Measurements from ENCODE around the gene LRFN2.

Gene LRFN2

DNA sequence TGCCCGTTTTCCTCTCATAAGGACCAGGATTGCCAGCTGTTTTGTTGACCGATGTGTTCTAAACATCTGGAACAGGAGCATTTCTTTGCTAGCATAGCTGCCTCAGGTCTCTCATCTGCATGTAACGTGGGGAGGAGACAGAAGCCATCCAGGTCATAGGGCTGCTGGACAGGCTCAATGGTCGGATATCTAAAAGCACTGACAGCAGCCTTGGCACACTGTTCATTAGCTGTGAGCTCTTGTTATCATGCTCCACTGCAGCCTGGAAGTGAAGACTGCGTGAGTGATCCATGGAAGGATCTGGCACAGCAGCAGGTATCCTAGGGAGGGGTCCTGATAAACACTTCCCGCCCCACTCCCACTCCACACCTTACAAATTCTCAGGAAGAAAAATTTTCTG lies 175.3 kb downstream of the LRFN2 start:
- CTCF ChIA-PET = no interaction called here
- no peak for TF ChIP-seq FOXA1 (IDR thresholded peaks at IDR 0.05)
- no peak for TF ChIP-seq HDGF (IDR thresholded peaks at IDR 0.05; ENCODE audit: borderline replicate concordance)
- TF ChIP-seq SP1 (IDR thresholded peaks at IDR 0.05) = no peak
- TF ChIP-seq ZNF384 (IDR thresholded peaks at IDR 0.05) = no peak
- TF ChIP-seq, protein P1, sequence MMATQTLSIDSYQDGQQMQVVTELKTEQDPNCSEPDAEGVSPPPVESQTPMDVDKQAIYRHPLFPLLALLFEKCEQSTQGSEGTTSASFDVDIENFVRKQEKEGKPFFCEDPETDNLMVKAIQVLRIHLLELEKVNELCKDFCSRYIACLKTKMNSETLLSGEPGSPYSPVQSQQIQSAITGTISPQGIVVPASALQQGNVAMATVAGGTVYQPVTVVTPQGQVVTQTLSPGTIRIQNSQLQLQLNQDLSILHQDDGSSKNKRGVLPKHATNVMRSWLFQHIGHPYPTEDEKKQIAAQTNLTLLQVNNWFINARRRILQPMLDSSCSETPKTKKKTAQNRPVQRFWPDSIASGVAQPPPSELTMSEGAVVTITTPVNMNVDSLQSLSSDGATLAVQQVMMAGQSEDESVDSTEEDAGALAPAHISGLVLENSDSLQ (IDR thresholded peaks at IDR 0.05) = no peak
- no peak for TF ChIP-seq SUZ12 (IDR thresholded peaks at IDR 0.05)
- no peak for TF ChIP-seq FOXM1 (IDR thresholded peaks at IDR 0.05; ENCODE audit: borderline replicate concordance)
- no peak for TF ChIP-seq ELF4 (IDR thresholded peaks at IDR 0.05)
- TF ChIP-seq FOXK2 (IDR thresholded peaks at IDR 0.05) = no peak
- no peak for TF ChIP-seq LEF1 (IDR thresholded peaks at IDR 0.05; ENCODE audit: borderline replicate concordance)
- TF ChIP-seq CTBP1 (IDR thresholded peaks at IDR 0.05; ENCODE audit: borderline replicate concordance) = no peak
- TF ChIP-seq TARDBP (IDR thresholded peaks at IDR 0.05) = no peak
- TF ChIP-seq ARNT (IDR thresholded peaks at IDR 0.05) = no peak
- TF ChIP-seq BHLHE40 (IDR thresholded peaks at IDR 0.05; ENCODE audit: borderline replicate concordance) = no peak
- no peak for TF ChIP-seq NFRKB (IDR thresholded peaks at IDR 0.05)
- no peak for TF ChIP-seq L3MBTL2 (conservative IDR thresholded peaks at IDR 0.05)
- POLR2A ChIA-PET = no interaction called here
- no peak for DNase-seq (ENCODE audit: extremely low spot score)

DNA sequence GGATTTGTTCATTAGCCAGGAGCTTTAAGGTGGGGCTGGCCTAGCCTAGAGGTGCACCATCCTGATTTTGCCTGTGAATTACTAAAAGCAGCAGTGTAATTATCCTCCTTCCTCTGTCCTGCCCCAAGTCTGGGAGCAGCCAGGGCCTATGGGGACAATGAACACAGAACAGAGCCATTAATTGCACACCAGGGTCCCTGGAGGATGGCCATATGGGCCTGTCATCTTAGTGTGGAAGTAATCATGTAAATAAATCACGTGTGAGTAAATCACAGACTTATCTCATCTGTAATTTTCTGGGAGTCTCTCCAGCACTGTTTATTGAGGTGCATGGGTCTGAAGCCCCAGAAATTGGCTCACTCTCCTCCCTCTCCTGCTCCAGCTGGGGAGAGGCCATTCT lies 176.3 kb downstream of the LRFN2 start:
- no peak for DNase-seq (ENCODE audit: extremely low spot score)
- TF ChIP-seq FOXM1 (IDR thresholded peaks at IDR 0.05; ENCODE audit: borderline replicate concordance) = no peak
- no peak for TF ChIP-seq CTBP1 (IDR thresholded peaks at IDR 0.05; ENCODE audit: borderline replicate concordance)
- TF ChIP-seq TARDBP (IDR thresholded peaks at IDR 0.05) = no peak
- no peak for TF ChIP-seq FOXA1 (IDR thresholded peaks at IDR 0.05)
- no peak for TF ChIP-seq ARNT (IDR thresholded peaks at IDR 0.05)
- no peak for TF ChIP-seq SUZ12 (IDR thresholded peaks at IDR 0.05)
- TF ChIP-seq, protein P1 (IDR thresholded peaks at IDR 0.05) = no peak
- TF ChIP-seq BHLHE40 (IDR thresholded peaks at IDR 0.05; ENCODE audit: borderline replicate concordance) = no peak
- no peak for TF ChIP-seq LEF1 (IDR thresholded peaks at IDR 0.05; ENCODE audit: borderline replicate concordance)
- TF ChIP-seq SP1 (IDR thresholded peaks at IDR 0.05) = no peak
- no peak for TF ChIP-seq FOXK2 (IDR thresholded peaks at IDR 0.05)
- TF ChIP-seq HDGF (IDR thresholded peaks at IDR 0.05; ENCODE audit: borderline replicate concordance) = no peak
- TF ChIP-seq ELF4 (IDR thresholded peaks at IDR 0.05) = no peak
- POLR2A ChIA-PET = no interaction called here
- CTCF ChIA-PET = no interaction called here

DNA sequence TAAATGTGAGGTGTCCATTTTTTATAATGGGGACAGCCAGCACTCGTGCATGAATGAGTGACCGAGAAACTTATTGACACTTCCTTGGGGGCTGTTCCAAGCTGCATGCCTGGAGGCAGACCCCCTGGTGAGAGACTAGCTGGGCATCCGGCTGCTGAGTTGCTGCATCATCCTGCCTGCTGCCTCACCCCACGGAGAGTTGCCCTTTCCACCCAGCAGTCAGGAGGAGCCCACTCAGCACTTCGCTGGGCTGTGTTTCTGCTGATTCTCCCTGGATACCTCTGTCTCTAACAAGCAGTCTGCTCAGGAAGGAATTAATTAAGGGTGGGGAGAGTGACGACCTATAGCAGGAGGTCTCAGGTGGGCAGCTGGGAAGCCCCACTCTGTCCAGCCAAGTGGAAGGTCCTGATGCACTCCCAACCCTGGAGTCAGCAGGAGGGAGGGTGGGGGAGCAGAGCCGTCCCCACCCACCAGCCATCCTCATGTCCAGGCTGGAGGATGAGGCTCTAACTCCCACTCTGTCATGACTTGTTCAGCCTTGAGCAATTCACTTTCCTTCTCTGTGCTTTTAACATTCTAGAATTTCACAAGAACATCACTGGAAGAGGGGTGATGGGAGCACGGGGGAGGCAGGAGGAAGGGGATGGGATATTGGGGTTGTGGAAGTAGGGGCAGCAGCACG lies 177.3 kb downstream of the LRFN2 start:
- ChIA-PET CTCF (no interaction called here), POLR2A (no interaction called here)
- TF ChIP-seq L3MBTL2 (conservative IDR thresholded peaks at IDR 0.05) (no peak), SP1 (IDR thresholded peaks at IDR 0.05) (no peak), LEF1 (IDR thresholded peaks at IDR 0.05; ENCODE audit: borderline replicate concordance) (no peak), TARDBP (IDR thresholded peaks at IDR 0.05) (no peak), ZNF384 (IDR thresholded peaks at IDR 0.05) (no peak), BHLHE40 (IDR thresholded peaks at IDR 0.05; ENCODE audit: borderline replicate concordance) (no peak), FOXK2 (IDR thresholded peaks at IDR 0.05) (no peak), NFRKB (IDR thresholded peaks at IDR 0.05) (no peak), CTBP1 (IDR thresholded peaks at IDR 0.05; ENCODE audit: borderline replicate concordance) (no peak)
- TF ChIP-seq, protein P1 (IDR thresholded peaks at IDR 0.05) = no peak
- no peak for DNase-seq (ENCODE audit: extremely low spot score)

DNA sequence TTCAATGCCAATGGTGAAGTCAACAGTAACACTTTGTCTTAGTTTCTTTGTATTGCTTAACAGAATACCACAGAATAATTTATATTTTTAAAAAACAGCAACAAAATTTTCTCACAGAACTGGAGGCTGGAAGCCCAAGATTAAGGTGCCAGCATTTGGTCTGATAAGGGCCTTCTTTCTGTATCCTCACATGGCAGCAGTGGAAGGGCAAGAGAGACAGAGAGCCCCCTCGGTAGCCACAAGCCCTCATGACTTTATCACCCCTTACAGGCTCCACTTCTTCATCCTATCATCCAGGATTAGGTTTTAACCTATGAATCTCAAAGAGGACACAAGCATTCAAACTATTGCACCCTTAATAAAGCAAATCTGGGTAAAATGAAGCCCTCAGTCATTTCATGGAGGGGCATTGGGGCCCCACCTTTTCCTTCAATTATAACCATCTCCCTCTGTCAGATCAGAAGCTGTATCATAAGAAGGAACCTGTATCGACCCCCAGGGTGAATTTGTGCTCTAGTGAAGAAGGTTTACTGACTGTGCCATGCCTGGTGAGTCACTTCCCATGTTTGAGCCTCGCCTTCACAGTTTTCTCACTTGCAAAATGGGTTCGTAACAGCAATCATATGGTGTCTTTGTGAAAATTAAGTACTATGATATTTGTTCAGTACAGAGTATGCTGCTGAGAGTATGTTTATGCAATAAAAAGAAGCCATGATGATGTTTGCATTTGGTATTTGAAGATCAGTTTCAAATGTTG lies 178.2 kb downstream of the LRFN2 start:
- no peak for DNase-seq (ENCODE audit: extremely low spot score)
- CTCF ChIA-PET = no interaction called here
- TF ChIP-seq ARNT (IDR thresholded peaks at IDR 0.05) = no peak
- POLR2A ChIA-PET = no interaction called here

DNA sequence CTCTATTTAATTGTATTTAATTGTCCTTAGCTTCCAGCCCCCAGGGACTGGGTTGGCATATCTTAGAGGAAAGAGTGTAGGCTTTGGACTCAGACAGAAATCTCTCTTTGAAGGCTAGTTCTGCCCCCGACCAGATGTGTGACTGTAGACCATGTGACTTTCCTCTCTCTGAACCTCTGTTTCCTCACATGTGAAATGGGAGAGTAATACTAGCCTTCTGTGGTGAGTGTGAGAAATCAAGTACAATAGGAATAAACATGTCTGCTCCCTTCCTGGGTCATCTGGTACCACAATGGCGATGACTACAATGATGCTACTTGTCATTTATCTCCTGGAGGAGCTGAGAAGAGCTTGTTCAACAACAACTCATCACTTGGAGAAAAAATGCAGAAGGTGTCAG lies 179.9 kb downstream of the LRFN2 start:
- CTCF ChIA-PET = no interaction called here
- no peak for DNase-seq (ENCODE audit: extremely low spot score)
- TF ChIP-seq FOXA1 (IDR thresholded peaks at IDR 0.05) (no peak), ELF4 (IDR thresholded peaks at IDR 0.05) (no peak), L3MBTL2 (conservative IDR thresholded peaks at IDR 0.05) (no peak)
- POLR2A ChIA-PET = no interaction called here

DNA sequence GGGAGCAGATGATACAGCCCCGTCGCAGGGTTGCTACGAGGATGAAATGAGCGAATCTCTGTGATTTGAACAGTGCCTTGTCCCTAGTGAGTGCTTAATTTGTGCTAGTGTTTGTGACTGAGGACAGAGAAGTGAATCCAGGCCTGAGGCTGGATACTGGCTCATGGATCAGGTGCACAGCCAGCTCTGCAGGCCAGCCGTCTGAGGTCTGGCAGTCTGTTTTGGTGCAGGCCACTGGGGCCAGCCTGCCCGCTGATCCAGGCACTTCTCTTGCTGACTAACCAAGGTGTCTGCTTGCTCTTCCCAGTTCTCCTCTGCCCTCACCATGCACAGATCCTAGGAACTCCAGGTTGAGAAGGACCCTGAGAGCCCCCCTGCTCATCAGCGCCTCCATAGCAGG lies 181.0 kb downstream of the LRFN2 start:
- CTCF ChIA-PET = no interaction called here
- no peak for DNase-seq (ENCODE audit: extremely low spot score)

More for the DNA sequence above, 181.0 kb downstream of the LRFN2 start:
- no peak for TF ChIP-seq CTBP1 (IDR thresholded peaks at IDR 0.05; ENCODE audit: borderline replicate concordance)
- TF ChIP-seq L3MBTL2 (conservative IDR thresholded peaks at IDR 0.05) = no peak
- TF ChIP-seq LEF1 (IDR thresholded peaks at IDR 0.05; ENCODE audit: borderline replicate concordance) = no peak
- TF ChIP-seq FOXA1 (IDR thresholded peaks at IDR 0.05) = no peak
- TF ChIP-seq SP1 (IDR thresholded peaks at IDR 0.05) = no peak
- TF ChIP-seq BHLHE40 (IDR thresholded peaks at IDR 0.05; ENCODE audit: borderline replicate concordance) = no peak
- no peak for TF ChIP-seq TARDBP (IDR thresholded peaks at IDR 0.05)
- TF ChIP-seq FOXK2 (IDR thresholded peaks at IDR 0.05) = no peak
- no peak for TF ChIP-seq SUZ12 (IDR thresholded peaks at IDR 0.05)
- no peak for TF ChIP-seq ARNT (IDR thresholded peaks at IDR 0.05)
- TF ChIP-seq FOXM1 (IDR thresholded peaks at IDR 0.05; ENCODE audit: borderline replicate concordance) = no peak
- no peak for TF ChIP-seq HDGF (IDR thresholded peaks at IDR 0.05; ENCODE audit: borderline replicate concordance)
- no peak for TF ChIP-seq ELF4 (IDR thresholded peaks at IDR 0.05)
- no peak for TF ChIP-seq ZNF384 (IDR thresholded peaks at IDR 0.05)
- no peak for TF ChIP-seq NFRKB (IDR thresholded peaks at IDR 0.05)
- POLR2A ChIA-PET = no interaction called here
